Gastrocnemius medialis (tissue), 4 donors: ENCODE results near the gene CLCN3.

Experiments
- CTCF ChIP-seq, 5 experiments: fragments of 450-650 bp in 3 of 5; fragments of 200-600 bp in 2 of 5; sonication (generic) in 2 of 5; IDR thresholded peaks in 4 of 5; conservative IDR thresholded peaks in 1 of 5; 1 replicate in 4 of 5; 2 replicates in 1 of 5; pipeline ENCODE4 v1.5.1; 2016 to 2019; ENCODE audit warnings: antibody characterized with exemption in 5 of 5, mild to moderate bottlenecking in 3 of 5, moderate library complexity in 3 of 5
- POLR2A ChIP-seq, 2 donors: fragments of 450-650 bp; IDR thresholded peaks; one replicate each; pipeline ENCODE4 v1.6.1; 2017; ENCODE audit warnings: antibody characterized with exemption in 2 of 2, mild to moderate bottlenecking in 2 of 2, moderate library complexity in 2 of 2

- TF ChIP-seq POLR2A (IDR thresholded peaks at IDR 0.05) (no peak), CTCF (IDR thresholded peaks at IDR 0.05 in 4 of 5, conservative IDR thresholded peaks at IDR 0.05 in 1 of 5) (no peak)
Observed at GRCh38 chr4:169765835-169766234, 145.5 kb downstream of the CLCN3 start.
